PC-9 (cell line): ENCODE results near the gene SSUH2. TPM values are rescaled to one million over a fixed set of nuclear protein-coding genes. Genes with fewer than 3 reads are reported as not detected.

Experiments
- BruUV-seq: library from RNA; stranded (reverse); fragments of 400-500 nt; replicated peaks from 2 replicates; lab custom pipeline; 2021; lab: Mats Ljungman, UMichigan
- CTCF ChIA-PET: fragments of 300-600 bp; sonication (Branson Sonifier 250); formaldehyde crosslinking; loops from one replicate; lab custom pipeline; 2022; ENCODE audit warnings: antibody characterized with exemption; lab: Charles Lee
- POLR2A ChIA-PET: fragments of 300-600 bp; sonication (Branson Sonifier 250); formaldehyde crosslinking; loops from one replicate; lab custom pipeline; 2022; ENCODE audit warnings: antibody characterized with exemption; ENCODE audit not compliant: unreplicated experiment; lab: Charles Lee
- DNase-seq, 2 experiments: peaks; one replicate each; pipeline versions ENCODE4 v3.0.0 to v3.0.0-alpha.2; 2015 to 2022; ENCODE audit warnings: mixed read lengths in 1 of 2
- H2AFZ ChIP-seq: fragments of 200-600 bp; sonication (generic); 2 replicates; pipeline ENCODE4 v1.8.1; 2017; ENCODE audit warnings: antibody characterized with exemption
- H3F3A ChIP-seq: fragments of 200-600 bp; sonication (generic); 2 replicates; pipeline ENCODE4 v1.8.1; 2017; ENCODE audit warnings: antibody characterized with exemption, mild to moderate bottlenecking, low read depth; ENCODE audit not compliant: insufficient read depth
- H3K27ac ChIP-seq: fragments of 200-600 bp; sonication (generic); 2 replicates; pipeline ENCODE4 v1.6.1; 2016; ENCODE audit warnings: mixed run types
- H3K27me3 ChIP-seq: fragments of 200-600 bp; sonication (generic); 2 replicates; pipeline ENCODE4 v1.6.1; 2016; ENCODE audit warnings: low read depth, mixed run types; ENCODE audit not compliant: insufficient read depth
- H3K36me3 ChIP-seq: fragments of 200-600 bp; sonication (generic); 2 replicates; pipeline ENCODE4 v1.6.1; 2016; ENCODE audit warnings: low read depth, mixed run types
- H3K4me1 ChIP-seq: fragments of 200-600 bp; sonication (generic); replicated peaks from 2 replicates; pipeline ENCODE4 v1.6.1; 2016; ENCODE audit warnings: mixed run types; ENCODE audit not compliant: insufficient read depth
- H3K4me2 ChIP-seq: fragments of 200-600 bp; sonication (generic); 2 replicates; pipeline ENCODE4 v1.6.1; 2017; ENCODE audit warnings: mixed run types
- H3K4me3 ChIP-seq: fragments of 200-600 bp; sonication (generic); 2 replicates; pipeline ENCODE4 v1.6.1; 2016; ENCODE audit warnings: mixed run types
- H3K79me2 ChIP-seq: fragments of 200-600 bp; sonication (generic); 2 replicates; pipeline ENCODE4 v1.6.1; 2017; ENCODE audit warnings: low read depth, mixed run types
- H3K9me2 ChIP-seq: fragments of 200-600 bp; sonication (generic); 2 replicates; pipeline ENCODE4 v1.8.1; 2017; ENCODE audit warnings: mild to moderate bottlenecking; ENCODE audit not compliant: insufficient read depth
- H3K9me3 ChIP-seq: fragments of 200-600 bp; sonication (generic); 2 replicates; pipeline ENCODE4 v1.8.1; 2016; ENCODE audit warnings: low read depth; ENCODE audit not compliant: insufficient read depth
- H4K20me1 ChIP-seq: fragments of 200-600 bp; sonication (generic); 2 replicates; pipeline ENCODE4 v1.8.1; 2017; ENCODE audit not compliant: insufficient read depth
- EZH2 ChIP-seq: fragments of 200-600 bp; sonication (generic); IDR thresholded peaks from 2 replicates; pipeline ENCODE4 v1.8.0; 2017; ENCODE audit warnings: antibody characterized with exemption, low read depth
- intact Hi-C: fragments of 100-400 bp; cut with micrococcal nuclease; formaldehyde crosslinking; loops from one replicate; pipeline ENCODE4 v1.10.0; 2022; ENCODE audit not compliant: unreplicated experiment
- total RNA-seq: library from RNA; stranded (reverse); gene quantifications from 2 replicates; pipeline ENCODE4 v1.2.3, GENCODE V29; 2021
- TF ChIP-seq, protein P1 (sequence below): fragments of 200-600 bp; sonication (generic); conservative IDR thresholded peaks from 2 replicates; pipeline ENCODE4 v1.6.1; 2017; ENCODE audit warnings: mixed run types, antibody characterized with exemption, mild to moderate bottlenecking, moderate library complexity

Gene SSUH2
- total RNA-seq, 1 experiment from 2014 or later, result 1.6 TPM

DNA sequence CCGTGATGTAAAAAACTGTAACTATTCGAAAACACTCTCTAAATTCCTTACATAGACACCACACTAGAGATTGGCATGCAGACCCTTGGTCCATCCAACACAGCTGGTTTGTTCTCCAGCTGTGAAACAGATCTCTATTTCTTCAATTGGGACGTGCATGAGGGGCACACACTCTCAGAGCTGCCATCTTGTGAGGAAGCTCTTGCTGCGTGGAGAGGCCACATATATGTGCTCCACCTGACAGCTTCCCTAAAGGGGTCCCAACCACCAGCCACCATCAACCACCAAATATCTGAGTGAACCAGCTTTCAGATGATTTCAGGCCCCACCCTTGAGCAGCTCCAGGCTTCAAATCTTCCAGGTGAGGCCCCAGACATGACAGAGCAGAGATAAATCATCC, 25.6 kb downstream of the SSUH2 start:
- Histone ChIP-seq H3K9me3 (no peaks in the 10 kb centered on the region), H4K20me1 (no peaks in the 10 kb centered on the region), H3K4me3 (no peak overlapping the region), H3K4me2 (peak overlapping the region; percentile 57), H3K79me2 (no peaks in the 10 kb centered on the region), H3F3A (peaks cover 10% of the 10 kb centered on the region; the same call in 1 of the 2 replicates), H3K27ac (peak overlapping the region; percentile 70), H3K9me2 (no peaks in the 10 kb centered on the region), H3K36me3 (no peaks in the 10 kb centered on the region), H3K4me1 (peaks cover 19% of the 10 kb centered on the region), H3K27me3 (no peaks in the 10 kb centered on the region), H2AFZ (no peak overlapping the region)
- intact Hi-C loops, result loop anchor here (1.0 kb wide), 2 partner anchors 119 to 175 kb away; no protein-coding TSS in a partner anchor
- POLR2A ChIA-PET, result interaction anchor here (0.6 to 1.0 kb wide), 2 partner anchors 174 to 829 kb away, joined by 5 to 6 read pairs; no protein-coding TSS in a partner anchor
- DNase-seq, result no peak
- TF ChIP-seq EZH2, result no peak
- TF ChIP-seq, protein P1, sequence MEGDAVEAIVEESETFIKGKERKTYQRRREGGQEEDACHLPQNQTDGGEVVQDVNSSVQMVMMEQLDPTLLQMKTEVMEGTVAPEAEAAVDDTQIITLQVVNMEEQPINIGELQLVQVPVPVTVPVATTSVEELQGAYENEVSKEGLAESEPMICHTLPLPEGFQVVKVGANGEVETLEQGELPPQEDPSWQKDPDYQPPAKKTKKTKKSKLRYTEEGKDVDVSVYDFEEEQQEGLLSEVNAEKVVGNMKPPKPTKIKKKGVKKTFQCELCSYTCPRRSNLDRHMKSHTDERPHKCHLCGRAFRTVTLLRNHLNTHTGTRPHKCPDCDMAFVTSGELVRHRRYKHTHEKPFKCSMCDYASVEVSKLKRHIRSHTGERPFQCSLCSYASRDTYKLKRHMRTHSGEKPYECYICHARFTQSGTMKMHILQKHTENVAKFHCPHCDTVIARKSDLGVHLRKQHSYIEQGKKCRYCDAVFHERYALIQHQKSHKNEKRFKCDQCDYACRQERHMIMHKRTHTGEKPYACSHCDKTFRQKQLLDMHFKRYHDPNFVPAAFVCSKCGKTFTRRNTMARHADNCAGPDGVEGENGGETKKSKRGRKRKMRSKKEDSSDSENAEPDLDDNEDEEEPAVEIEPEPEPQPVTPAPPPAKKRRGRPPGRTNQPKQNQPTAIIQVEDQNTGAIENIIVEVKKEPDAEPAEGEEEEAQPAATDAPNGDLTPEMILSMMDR, result no peak
- BruUV-seq, result no TSS peak
- CTCF ChIA-PET, result interaction anchor here (0.6 to 0.9 kb wide), 3 partner anchors 175 to 458 kb away, joined by 3 to 4 read pairs (median 3); no protein-coding TSS in a partner anchor

DNA sequence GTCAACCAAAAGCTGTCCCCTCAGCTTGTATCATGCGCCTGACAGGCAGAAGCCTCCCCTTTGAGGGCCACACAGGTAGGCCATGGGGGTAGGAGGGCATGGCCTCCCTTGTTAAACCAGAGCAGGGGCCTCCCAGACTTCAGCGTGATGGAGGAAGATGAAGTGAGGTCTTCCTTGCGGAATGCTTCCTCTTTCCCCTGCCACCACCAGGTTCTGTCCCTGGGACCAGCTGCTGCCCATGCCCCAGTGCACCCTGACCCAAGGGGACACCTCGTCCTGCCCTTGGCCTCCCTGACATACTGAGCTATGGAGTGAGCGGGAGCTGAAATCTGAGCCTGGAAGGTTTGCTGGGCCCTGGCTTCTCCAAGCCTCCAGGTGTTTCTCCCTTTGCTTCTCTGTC, 26.7 kb downstream of the SSUH2 start:
- no peak for TF ChIP-seq EZH2
- TF ChIP-seq, protein P1, result no peak

DNA sequence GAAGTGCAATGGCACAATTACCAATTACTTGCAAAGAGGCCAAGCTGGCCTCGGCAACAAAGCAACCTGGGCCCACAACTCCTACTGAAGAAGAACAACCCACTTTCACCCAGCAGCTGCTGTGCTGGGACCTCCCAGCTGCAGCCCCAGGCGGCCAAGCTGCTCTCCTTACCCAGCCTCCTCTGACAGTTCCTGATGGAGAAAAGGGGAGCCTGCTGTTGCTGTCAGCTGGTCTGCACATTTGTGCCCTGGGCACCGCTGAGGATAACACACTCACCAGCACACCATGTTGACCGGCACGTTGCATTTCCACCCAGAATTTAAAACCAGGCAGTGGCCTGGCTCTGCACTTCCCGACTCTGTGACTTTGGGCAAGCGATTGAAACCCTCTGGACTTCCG, 33.6 kb downstream of the SSUH2 start:
- Histone ChIP-seq H3K9me2 (no peaks in the 10 kb centered on the region), H3K4me1 (no peaks in the 10 kb centered on the region), H3K9me3 (no peaks in the 10 kb centered on the region), H4K20me1 (no peaks in the 10 kb centered on the region), H3K4me3 (no peak overlapping the region), H3F3A (no peaks in the 10 kb centered on the region), H3K79me2 (no peaks in the 10 kb centered on the region), H3K27me3 (no peaks in the 10 kb centered on the region), H2AFZ (no peak overlapping the region), H3K4me2 (no peak overlapping the region), H3K27ac (no peak overlapping the region), H3K36me3 (no peaks in the 10 kb centered on the region)
- TF ChIP-seq, protein P1, result no peak
- no peak for TF ChIP-seq EZH2
- no peak for DNase-seq
- ChIA-PET POLR2A (no interaction called here), CTCF (interaction anchor here (0.7 kb wide), 1 partner anchor 169 kb away, joined by 3 read pairs; no protein-coding TSS in a partner anchor)
- BruUV-seq, result no TSS peak
- intact Hi-C loops, result no loop called here

More for the DNA sequence above, 26.7 kb downstream of the SSUH2 start:
- ChIA-PET POLR2A (no interaction called here), CTCF (no interaction called here)
- Histone ChIP-seq H2AFZ (no peak overlapping the region), H3K4me2 (no peak overlapping the region), H3K9me3 (no peaks in the 10 kb centered on the region), H3K79me2 (no peaks in the 10 kb centered on the region), H3K4me1 (peaks cover 19% of the 10 kb centered on the region), H3K4me3 (no peak overlapping the region), H3K27ac (no peak overlapping the region), H4K20me1 (no peaks in the 10 kb centered on the region), H3K27me3 (no peaks in the 10 kb centered on the region), H3K36me3 (no peaks in the 10 kb centered on the region), H3F3A (peaks cover 10% of the 10 kb centered on the region; the same call in 1 of the 2 replicates), H3K9me2 (no peaks in the 10 kb centered on the region)
- no TSS peak for BruUV-seq
- DNase-seq, result no peak
- intact Hi-C loops, result no loop called here
